ENCODE measurements around the gene GOLGA8Q. TPM values are rescaled to one million over a fixed set of nuclear protein-coding genes. Genes with fewer than 3 reads are reported as not detected.
"Not testable (repeated sequence)": the region's sequence is repeated elsewhere in the genome, so short reads cannot be mapped to it uniquely, and the experiment has no call there.

The GOLGA8Q gene
- total and polyA plus RNA-seq, 8 donors: 0.52 to 8.0 (median 2.2) TPM

DNA sequence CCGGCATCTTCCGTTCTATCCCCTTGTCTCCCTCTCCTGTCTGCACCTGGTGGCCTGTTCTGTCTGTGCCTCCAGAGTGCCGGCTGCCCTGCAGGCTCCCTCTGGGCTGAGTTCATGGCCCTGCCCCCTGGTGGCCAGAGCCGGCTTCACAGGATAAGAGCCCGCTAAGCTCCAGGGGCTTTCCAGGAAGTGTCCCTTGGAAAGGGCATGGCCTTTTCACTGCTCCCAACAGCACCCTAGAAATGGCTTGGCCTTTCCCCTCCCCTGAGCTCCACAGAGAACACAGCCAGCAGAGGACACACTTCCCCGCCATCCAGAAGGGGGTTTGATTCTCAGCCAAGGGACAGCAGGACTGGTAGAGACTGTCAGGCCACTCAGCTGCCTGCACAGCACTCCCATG lies 15.1 kb downstream of the GOLGA8Q start:
- H3K36me3 ChIP-seq; H3K9me3 ChIP-seq; H3K4me1 ChIP-seq; H3K27ac ChIP-seq; intact Hi-C loops (cut with DNase I); H3K27me3 ChIP-seq; H3K4me3 ChIP-seq: not testable (repeated sequence)
- DNase-seq (peak in 1 of 4 donors; percentile 2), ATAC-seq (peak; percentile 64)
- TF ChIP-seq, protein P1, sequence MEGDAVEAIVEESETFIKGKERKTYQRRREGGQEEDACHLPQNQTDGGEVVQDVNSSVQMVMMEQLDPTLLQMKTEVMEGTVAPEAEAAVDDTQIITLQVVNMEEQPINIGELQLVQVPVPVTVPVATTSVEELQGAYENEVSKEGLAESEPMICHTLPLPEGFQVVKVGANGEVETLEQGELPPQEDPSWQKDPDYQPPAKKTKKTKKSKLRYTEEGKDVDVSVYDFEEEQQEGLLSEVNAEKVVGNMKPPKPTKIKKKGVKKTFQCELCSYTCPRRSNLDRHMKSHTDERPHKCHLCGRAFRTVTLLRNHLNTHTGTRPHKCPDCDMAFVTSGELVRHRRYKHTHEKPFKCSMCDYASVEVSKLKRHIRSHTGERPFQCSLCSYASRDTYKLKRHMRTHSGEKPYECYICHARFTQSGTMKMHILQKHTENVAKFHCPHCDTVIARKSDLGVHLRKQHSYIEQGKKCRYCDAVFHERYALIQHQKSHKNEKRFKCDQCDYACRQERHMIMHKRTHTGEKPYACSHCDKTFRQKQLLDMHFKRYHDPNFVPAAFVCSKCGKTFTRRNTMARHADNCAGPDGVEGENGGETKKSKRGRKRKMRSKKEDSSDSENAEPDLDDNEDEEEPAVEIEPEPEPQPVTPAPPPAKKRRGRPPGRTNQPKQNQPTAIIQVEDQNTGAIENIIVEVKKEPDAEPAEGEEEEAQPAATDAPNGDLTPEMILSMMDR (IDR thresholded peaks at IDR 0.05): peak in 1 of 2 donors; percentile 63

- H3K4me1 ChIP-seq; H3K27ac ChIP-seq; H3K9me3 ChIP-seq; H3K36me3 ChIP-seq; intact Hi-C loops (cut with DNase I); H3K27me3 ChIP-seq; DNase-seq: not testable (repeated sequence)
- peak overlapping the region in 1 of 2 donors; percentile 37 for H3K4me3 ChIP-seq
- peak; percentile 92 for ATAC-seq
Measured at GRCh38 chr15:30573012-30573491, 21.2 kb downstream of the GOLGA8Q start.

- H3K4me3 ChIP-seq; H3K9me3 ChIP-seq; H3K27ac ChIP-seq; intact Hi-C loops (cut with DNase I); H3K36me3 ChIP-seq; H3K27me3 ChIP-seq; DNase-seq; ATAC-seq; H3K4me1 ChIP-seq: not testable (repeated sequence)
Measured at GRCh38 chr15:30579394-30579970, 27.6 kb downstream of the GOLGA8Q start.

DNA sequence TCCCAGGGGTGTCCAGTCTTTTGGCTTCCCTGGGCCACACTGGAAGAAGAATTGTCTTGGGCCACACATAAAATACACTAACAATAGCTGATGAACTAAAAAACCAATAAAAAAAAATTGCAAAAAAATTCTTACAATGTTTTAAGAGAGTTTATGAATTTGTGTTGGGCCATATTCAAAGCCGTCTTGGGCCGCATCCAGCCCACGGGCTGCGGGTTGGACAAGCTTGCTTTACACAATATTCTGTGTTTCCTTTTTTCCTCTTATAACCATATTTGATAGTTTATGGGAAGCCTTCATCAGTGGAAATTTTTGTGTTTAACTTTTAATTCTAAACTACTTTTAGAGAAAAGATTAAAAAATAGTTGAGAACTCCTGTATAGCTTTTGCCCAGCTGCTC lies 28.9 kb downstream of the GOLGA8Q start:
- H3K27ac ChIP-seq: not testable (repeated sequence)

DNA sequence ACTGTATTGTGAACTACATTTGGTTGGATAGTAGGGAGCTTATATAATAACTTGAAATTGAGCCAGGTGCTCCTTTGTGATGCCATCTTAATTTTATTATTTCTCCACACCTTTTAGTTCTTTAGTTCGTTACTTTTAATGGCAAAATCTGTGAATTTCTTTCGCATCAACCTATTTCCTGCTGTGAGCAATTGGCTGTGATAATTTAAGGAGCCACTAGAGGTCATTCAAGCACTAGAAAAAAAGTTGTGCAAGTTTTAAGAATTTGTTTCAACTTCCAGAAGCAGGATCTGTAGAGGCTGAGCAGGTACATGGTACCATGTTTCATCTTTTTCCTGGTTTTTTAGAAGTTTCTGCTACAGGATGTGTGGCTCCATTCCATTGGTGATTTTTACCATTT lies 47.1 kb downstream of the GOLGA8Q start:
- H3K36me3 ChIP-seq; H3K4me1 ChIP-seq; H3K27ac ChIP-seq; ATAC-seq; H3K27me3 ChIP-seq; H3K4me3 ChIP-seq; DNase-seq; intact Hi-C loops (cut with DNase I); H3K9me3 ChIP-seq: not testable (repeated sequence)

More for the DNA sequence above, 28.9 kb downstream of the GOLGA8Q start:
- H3K4me1 ChIP-seq; H3K9me3 ChIP-seq; ATAC-seq; DNase-seq; H3K4me3 ChIP-seq; H3K27me3 ChIP-seq; intact Hi-C loops (cut with DNase I); H3K36me3 ChIP-seq: not testable (repeated sequence)

DNA sequence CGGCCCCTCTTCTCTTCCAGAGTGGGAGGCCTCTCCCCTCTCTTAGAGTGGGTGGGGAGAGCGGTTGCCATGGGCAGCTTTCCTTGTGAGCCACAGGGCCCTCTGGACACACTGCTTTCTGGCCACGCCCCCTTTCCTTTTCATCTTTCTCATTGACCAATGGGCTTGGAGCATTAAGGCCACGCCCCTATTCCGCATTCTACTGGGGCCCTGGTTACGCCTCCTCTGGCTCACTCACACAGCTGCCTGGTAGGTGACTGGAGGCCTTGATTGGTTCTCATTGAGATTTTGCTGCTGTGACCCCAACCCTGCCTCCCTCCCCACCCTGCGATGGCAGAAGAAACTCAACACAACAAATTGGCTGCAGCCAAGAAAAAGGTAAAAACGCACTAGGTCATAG lies 51.9 kb downstream of the GOLGA8Q start, which contains the start of gene GOLGA8H:
Gene GOLGA8H (plus strand): TSS at position 233 of the 400 bp plus-strand sequence. CDS start 98 bp downstream, at position 331.
- H3K27me3 ChIP-seq; ATAC-seq; DNase-seq; H3K4me1 ChIP-seq; intact Hi-C loops (cut with DNase I); H3K36me3 ChIP-seq; H3K4me3 ChIP-seq; H3K27ac ChIP-seq; H3K9me3 ChIP-seq: not testable (repeated sequence)

Other genes starting within 250 kb of the GOLGA8Q start
- gene CHRFAM7A, start 158.5 kb upstream of the GOLGA8Q start, total RNA-seq: 1 to 10 TPM; 2.8 to 8.1 TPM
- gene CHRFAM7A, start 158.5 kb upstream of the GOLGA8Q start, polyA plus RNA-seq (ENCODE audit: insufficient read length in 6 of 6): 1 to 10 TPM; 3.5 to 6.4 (median 5.1) TPM
- 1 to 10 TPM; 2.6 to 4.0 TPM for gene GOLGA8R, start 137.8 kb upstream of the GOLGA8Q start, total RNA-seq
- 10 to 100 TPM; 10.2 to 15.5 (median 11.8) TPM for gene GOLGA8R, start 137.8 kb upstream of the GOLGA8Q start, polyA plus RNA-seq (ENCODE audit: insufficient read length in 6 of 6)
- gene GOLGA8H, start 52.0 kb downstream of the GOLGA8Q start, total RNA-seq: 1 to 10 TPM in 1 of 2 donors, under 1 TPM in 1; 0.55 to 1.1 TPM
- 1 to 10 TPM; 1.3 to 2.4 (median 2.1) TPM for gene GOLGA8H, start 52.0 kb downstream of the GOLGA8Q start, polyA plus RNA-seq (ENCODE audit: insufficient read length in 6 of 6)